ENCODE data around the gene MRPS7.
A peak's percentile ranks its signal among the peaks of the same experiment; 100 is the strongest.

Gene MRPS7

GRCh38 chr17:75261336-75262111, at the start of gene MRPS7, which contains the start of gene GGA3:
MRPS7 (plus strand) TSS chr17:75261879; CDS start chr17:75261901, 22 bp downstream.
GGA3 (minus strand) TSS chr17:75261606; CDS start chr17:75261587, 19 bp downstream.
- peak; percentile 91 to 94 for DNase-seq

- DNase-seq, result no peak
Observed at GRCh38 chr17:75218131-75218530, 43.5 kb upstream of the MRPS7 start.

DNA sequence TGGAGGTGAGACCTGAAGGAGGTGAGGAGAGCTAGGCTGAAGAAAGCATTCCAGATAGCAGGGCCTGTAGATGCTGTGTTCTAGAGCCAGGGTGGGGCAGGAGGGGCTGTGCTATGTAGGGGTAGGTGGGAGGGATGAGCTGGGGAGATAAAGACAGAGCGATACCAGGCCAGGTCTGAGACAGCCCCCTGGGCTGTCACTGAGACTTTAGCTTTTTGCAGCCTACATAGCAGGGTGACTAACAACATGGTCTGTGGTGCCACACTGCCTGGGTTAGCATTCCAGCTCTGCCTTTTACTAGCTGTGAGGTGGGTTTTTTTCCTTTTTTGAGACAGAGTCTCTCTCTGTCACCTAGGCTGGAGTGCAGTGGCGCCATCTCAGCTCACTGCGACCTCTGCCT, 41.9 kb upstream of the MRPS7 start:
- no peak for DNase-seq

DNA sequence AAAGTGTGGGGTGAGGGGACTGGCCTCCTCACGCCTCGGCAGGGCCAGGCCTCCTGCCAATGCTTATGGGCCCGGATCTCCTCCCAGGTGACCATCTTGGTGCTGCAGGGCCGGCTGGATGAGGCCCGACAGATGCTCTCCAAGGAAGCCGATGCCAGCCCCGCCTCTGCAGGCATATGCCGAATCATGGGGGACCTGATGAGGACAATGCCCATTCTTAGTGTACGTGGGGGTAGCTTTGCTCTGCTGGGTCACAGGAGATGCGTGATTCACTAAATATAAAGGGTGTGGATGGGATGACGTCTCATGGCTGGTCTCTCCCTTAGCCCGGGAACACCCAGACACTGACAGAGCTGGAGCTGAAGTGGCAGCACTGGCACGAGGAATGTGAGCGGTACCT, 36.7 kb upstream of the MRPS7 start:
- no peak for DNase-seq

GRCh38 chr17:75227729-75228128, 34.0 kb upstream of the MRPS7 start:
- DNase-seq, result no peak

DNA sequence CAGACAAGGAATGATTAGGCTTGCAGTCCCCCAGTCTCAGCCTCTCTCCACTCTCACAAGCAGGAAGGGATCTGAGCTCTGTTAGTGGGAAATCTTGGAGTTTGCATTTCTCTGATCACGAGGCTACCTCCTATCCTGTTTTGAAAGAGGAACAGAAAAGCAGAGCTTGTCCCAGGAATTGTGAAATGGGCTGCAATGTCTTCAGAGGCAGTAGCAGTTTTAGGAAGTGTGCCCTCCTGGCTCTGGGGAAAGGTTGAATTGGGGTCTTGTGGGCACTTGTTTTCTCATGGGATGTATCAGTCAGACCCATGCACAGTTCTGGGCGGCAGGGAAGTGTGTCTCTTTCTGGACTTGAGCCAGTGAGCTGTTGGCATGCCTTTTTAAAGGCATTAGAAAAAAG, 33.4 kb upstream of the MRPS7 start:
- no peak for DNase-seq

- DNase-seq, result no peak
Observed at GRCh38 chr17:75228847-75229246, 32.8 kb upstream of the MRPS7 start.

DNA sequence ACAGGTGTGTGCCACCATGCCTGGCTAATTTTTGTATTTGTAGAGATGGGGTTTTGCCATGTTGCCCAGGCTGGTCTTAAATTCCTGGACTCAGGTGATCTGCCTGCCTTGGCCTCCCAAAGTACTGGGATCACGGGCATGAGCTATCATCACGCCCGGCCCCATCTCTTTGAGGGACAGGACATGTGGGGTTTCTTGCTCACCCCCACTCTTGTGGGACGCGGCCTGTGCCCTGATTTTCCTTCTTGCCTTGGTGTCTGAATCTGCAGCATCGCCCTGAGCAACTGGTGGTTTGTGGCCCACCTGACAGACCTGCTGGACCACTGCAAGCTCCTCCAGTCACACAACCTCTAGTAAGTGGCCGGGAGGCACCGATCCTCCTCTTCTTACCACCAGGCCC, 30.6 kb upstream of the MRPS7 start:
- DNase-seq, result no peak

- no peak for DNase-seq
Observed at GRCh38 chr17:75231741-75232464, 29.8 kb upstream of the MRPS7 start.

- no peak for DNase-seq
Observed at GRCh38 chr17:75232786-75233185, 28.9 kb upstream of the MRPS7 start.

DNA sequence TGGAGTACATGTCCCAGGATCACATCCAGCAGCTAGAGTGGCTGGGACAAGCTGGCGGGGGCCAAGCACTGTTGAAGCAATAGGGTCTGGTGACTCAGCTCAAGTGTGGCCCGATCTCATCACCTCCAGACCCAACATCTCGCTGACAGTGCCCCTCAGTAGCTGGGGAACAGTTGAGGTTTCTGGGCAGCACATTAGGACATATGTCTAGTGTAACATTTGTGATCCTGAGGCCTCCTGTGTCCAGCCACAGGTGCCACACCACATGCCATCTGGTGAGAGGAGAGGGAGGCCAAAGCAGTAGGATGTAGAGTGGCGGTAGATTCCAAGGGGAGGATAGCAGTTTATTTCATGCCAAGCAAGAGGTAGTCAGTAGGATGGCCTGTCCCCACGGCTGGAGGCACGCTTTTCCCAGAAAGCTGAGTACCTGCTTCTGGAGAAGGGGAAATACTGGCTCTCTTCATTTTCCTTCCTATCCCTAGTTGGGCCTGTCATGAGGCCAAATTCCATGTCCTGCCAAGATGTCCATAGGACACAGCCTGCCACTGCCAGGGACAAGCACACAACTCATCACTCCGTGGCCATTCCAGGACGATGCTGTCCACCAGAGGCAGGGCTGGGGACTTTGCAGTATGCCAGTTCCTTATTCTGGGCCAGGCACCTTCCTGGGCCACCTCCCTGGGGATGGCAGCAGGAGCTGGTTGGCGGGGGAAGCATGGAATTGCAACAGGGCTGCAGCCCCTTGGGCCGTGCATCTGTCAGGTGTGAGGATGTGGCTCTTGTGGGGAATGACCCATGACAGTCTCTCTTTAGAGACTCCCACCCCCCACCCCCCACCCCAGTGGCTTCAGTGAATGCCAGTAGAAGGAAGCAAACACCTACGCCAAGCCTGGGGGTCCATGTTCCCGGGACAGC, 24.3 kb upstream of the MRPS7 start:
- no peak for DNase-seq

GRCh38 chr17:75238020-75238580, 23.6 kb upstream of the MRPS7 start:
- no peak for DNase-seq

DNA sequence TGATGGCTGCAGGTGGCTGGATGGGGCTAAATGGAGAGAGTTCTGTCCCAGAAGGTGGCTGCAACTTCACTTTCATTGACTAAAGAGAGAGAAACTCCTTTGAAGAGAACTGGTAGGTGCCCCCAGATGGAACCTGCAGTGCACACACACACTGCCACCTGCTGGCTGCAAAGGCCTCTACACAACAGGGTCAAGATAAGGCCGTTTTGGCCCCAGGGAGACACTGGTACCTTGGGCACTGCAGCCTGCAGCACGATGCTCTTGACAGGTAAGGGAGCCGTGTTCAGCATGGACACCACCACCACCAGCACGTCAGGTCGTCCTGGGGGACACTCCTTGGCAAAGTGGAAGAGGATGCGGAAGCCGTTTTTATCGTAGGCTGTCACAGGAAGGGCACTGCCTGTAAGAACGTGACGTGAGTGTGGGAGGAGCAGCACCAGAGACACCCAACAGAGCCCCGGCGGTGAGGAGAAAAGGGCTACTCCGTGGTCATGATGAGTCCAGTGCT, 22.9 kb upstream of the MRPS7 start:
- peak; percentile 20 to 37 for DNase-seq

GRCh38 chr17:75239214-75239613, 22.5 kb upstream of the MRPS7 start:
- DNase-seq, result no peak

DNA sequence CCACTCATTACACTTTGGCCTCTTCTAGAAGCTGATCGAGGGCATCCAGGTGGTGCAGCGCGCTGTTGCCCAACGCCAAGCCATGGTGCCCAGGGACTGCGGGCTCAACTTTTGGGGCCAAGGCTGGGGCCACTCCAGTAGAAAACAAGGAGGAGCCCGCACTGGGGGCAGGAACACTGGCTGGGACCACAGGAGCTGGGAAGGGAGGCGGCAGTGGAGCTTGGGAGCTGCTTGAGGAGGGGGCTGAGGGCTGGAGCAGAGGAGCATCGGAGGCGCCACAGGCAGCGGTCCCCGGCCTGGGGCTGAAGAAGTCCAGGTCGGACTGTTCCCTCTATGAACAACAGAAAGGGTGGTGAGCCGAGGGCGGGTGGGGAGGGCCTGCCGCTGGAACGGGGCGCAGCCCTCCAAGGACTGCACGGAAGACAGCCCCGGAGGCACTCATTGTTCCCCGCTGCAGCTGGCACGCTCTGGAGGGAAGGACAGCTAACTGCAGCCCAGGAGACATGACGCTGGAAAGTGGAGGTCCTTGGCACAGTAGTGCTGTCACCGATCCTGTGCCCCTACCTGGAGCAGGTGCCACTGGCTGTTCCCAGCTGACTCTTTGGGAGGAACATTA, 21.8 kb upstream of the MRPS7 start:
- DNase-seq, result no peak

DNA sequence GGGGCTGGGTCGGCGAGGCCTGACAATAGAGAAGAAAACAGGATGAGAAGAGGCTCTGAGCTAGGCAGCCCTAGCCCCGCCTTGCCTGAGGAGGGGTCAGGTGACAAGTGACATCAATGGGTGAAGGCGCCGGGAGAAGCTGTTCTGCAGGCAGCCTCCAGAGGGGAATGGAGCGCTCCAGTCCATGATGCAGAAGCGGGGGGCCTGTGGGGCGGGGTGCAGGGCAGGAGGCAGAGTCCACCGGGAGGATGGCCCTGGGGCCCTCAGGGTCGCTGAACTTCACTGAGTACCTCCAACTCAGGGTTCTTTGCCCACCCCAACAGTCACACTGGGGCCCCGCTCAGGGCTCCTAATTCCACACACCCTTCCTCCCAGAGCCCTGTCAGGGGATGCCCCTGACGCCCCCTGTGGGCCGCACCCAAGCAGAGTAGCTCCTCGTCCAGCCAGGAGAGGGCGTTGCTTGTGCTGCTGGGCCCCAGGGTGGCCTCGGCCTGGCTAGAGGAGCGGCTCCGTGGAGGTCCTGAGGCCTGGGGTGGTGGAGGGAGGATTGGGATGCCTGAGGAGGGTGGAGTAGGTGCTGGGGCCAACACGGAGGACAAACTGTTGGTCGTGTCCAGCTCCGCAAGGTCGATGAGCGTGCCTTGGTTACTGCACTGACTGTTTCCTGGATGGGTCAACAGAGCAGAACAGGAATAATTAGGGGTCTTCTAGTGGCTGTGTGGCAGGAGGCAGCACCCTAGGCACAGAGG, 21.1 kb upstream of the MRPS7 start:
- peak in 1 of 2 donors; percentile 16 for DNase-seq

GRCh38 chr17:75241143-75241430, 20.6 kb upstream of the MRPS7 start:
- DNase-seq, result no peak

DNA sequence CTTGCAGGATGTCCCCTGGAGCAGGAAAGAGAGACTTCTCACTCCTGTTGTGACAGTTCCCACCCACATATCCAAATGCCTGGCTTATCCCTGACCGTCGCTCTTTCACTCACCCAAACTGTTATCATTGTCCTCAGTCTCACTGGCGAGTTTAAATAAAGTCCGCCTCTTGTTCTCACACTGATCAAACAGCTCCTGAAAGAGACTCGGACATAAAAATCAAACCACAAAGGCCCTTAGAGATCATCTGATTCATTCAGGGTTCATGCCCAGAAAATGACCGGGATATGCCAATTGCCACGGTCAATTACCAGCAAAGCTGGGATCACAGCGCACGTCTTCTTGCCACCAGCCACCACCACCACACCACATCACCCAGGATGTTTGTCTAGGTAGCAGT, 20.2 kb upstream of the MRPS7 start:
- DNase-seq, result no peak

- no peak for DNase-seq
Observed at GRCh38 chr17:75241996-75242460, 19.7 kb upstream of the MRPS7 start.

DNA sequence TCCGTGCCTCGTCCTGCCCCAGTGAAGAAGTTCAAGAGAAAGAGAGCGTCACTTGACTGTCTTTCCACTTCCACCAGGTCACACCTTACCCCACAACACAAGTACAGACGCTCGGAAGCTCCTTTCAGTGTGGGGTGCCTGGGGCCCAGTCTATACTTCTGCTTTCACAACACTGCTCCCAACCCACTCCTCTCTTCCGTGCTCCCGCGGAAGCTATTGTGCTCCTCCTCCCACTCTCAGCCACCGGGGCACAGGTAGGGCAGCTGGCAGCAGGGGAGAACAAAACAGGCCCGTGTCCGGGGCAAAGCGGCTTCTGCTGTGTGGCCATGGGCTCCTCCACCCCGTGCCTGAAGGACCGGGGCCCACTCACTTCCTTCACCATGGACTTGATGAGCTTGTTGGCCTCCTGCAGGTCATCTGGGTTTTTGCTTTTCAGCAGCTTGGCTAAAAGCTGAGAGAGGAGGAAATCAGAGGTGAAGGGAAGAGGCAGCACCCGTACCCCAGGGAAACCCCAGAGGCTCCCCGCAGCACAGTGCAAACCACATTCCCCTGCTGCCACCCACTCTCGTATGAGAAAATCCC, 19.1 kb upstream of the MRPS7 start:
- DNase-seq, result no peak
